Immature natural killer cell (primary cell): ENCODE results near the gene SLC24A5. TPM values are rescaled to one million over a fixed set of nuclear protein-coding genes. Genes with fewer than 3 reads are reported as not detected.

Source experiments
- DNase-seq, 3 donors: peaks; one replicate each; pipeline ENCODE4 v3.0.0; 2022; ENCODE audit warnings: mixed read lengths in 1 of 3
- H3K27ac Mint-ChIP-seq, 6 donors: one replicate each; pipeline ENCODE4 v1.8.0; 2020; ENCODE audit warnings: mixed read lengths in 6 of 6, mild to moderate bottlenecking in 5 of 6, inconsistent platforms in 4 of 6, moderate library complexity in 3 of 6
- H3K27me3 Mint-ChIP-seq, 3 donors: one replicate each; pipeline ENCODE4 v1.8.0; 2020 to 2021; ENCODE audit warnings: low read depth in 3 of 3, mild to moderate bottlenecking in 3 of 3, mixed read lengths in 3 of 3, moderate library complexity in 3 of 3, inconsistent platforms in 1 of 3
- H3K36me3 Mint-ChIP-seq, 3 donors: one replicate each; pipeline ENCODE4 v1.8.0; 2020; ENCODE audit warnings: mixed read lengths in 3 of 3, inconsistent platforms in 2 of 3, mild to moderate bottlenecking in 2 of 3
- H3K4me1 Mint-ChIP-seq, 2 donors: one replicate each; pipeline ENCODE4 v1.8.0; 2020; ENCODE audit warnings: inconsistent platforms in 2 of 2, mild to moderate bottlenecking in 2 of 2, mixed read lengths in 2 of 2, moderate library complexity in 1 of 2
- H3K4me3 Mint-ChIP-seq, 5 donors: one replicate each; pipeline ENCODE4 v1.8.0; 2020; ENCODE audit warnings: mild to moderate bottlenecking in 5 of 5, mixed read lengths in 5 of 5, inconsistent platforms in 3 of 5, moderate library complexity in 3 of 5
- H3K9me3 Mint-ChIP-seq, 6 donors: one replicate each; pipeline ENCODE4 v1.8.0; 2020; ENCODE audit warnings: mild to moderate bottlenecking in 6 of 6, mixed read lengths in 6 of 6, inconsistent platforms in 4 of 6, moderate library complexity in 3 of 6
- polyA plus RNA-seq, 3 donors: library from polyadenylated mRNA; unstranded; fragments of 300-500 nt; fragmentation: Illumina TruSeq; gene quantifications; one replicate each; pipeline ENCODE4 v1.2.3, GENCODE V29; 2021

Gene SLC24A5
- polyA plus RNA-seq, 3 donors from 2014 or later: not detected

DNA sequence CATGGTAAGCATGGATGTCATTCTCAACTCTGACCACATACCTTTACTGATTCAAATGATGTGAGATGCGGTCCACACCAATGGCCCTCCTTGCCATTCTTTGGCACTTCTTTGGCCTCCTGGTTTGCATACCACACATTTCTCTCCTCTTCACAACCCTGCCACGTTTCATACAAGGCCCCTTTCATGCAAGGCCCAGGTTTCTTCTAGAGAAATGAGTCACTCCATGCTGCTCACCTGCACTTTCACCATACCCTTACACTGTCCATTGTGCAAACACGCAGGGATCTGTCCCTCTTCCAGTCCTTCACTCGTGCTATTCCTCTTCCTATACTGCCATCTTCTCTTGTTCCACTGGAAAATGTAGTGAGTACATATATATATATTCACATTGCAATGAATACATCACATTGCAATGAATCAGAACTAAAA, 24.4 kb upstream of the SLC24A5 start:
- H3K27me3 Mint-ChIP-seq: peaks cover 0 to 8% (median 3%) of the 10 kb centered on the region in 3 donors

DNA sequence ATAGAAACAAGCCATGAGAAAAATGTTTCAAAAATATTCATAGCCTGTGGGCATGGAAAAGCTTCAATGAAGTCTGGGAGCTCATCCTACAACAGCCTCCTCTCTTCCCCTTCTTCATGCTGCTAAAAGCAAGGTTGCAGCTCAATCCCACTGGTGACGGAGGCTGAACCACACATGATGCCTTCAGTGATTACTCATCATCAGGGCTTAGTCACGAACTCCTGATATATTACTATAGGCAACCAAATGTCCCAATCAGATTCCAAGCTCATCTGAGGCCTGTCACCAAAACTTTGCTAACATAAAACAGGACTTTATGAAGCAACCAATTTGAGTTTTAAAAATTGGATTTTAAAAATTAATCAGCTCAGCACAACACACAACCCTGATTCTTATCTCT, 24.0 kb upstream of the SLC24A5 start:
- Mint-ChIP-seq H3K27me3 (peaks cover 0 to 8% (median 3%) of the 10 kb centered on the region in 3 donors), H3K27ac (no peak overlapping the region), H3K4me1 (no peaks in the 10 kb centered on the region), H3K4me3 (no peak overlapping the region), H3K36me3 (no peaks in the 10 kb centered on the region), H3K9me3 (peaks cover 0 to 2% (median 0%) of the 10 kb centered on the region in 6 donors)
- no peak for DNase-seq

More for the DNA sequence above, 24.4 kb upstream of the SLC24A5 start:
- no peaks in the 10 kb centered on the region for H3K4me1 Mint-ChIP-seq
- H3K36me3 Mint-ChIP-seq: no peaks in the 10 kb centered on the region
- no peak overlapping the region for H3K27ac Mint-ChIP-seq
- peaks cover 0 to 2% (median 0%) of the 10 kb centered on the region in 6 donors for H3K9me3 Mint-ChIP-seq
- H3K4me3 Mint-ChIP-seq: no peak overlapping the region
- no peak for DNase-seq

- no peaks in the 10 kb centered on the region for H3K36me3 Mint-ChIP-seq
- H3K27me3 Mint-ChIP-seq: peaks cover 0 to 8% (median 3%) of the 10 kb centered on the region in 3 donors
- peaks cover 0 to 2% (median 0%) of the 10 kb centered on the region in 6 donors for H3K9me3 Mint-ChIP-seq
- no peak overlapping the region for H3K4me3 Mint-ChIP-seq
- no peaks in the 10 kb centered on the region for H3K4me1 Mint-ChIP-seq
- DNase-seq: no peak
- no peak overlapping the region for H3K27ac Mint-ChIP-seq
Measured at GRCh38 chr15:48097264-48097663, 23.5 kb upstream of the SLC24A5 start.

- no peak overlapping the region for H3K27ac Mint-ChIP-seq
- peaks cover 0 to 6% (median 2%) of the 10 kb centered on the region in 3 donors for H3K27me3 Mint-ChIP-seq
- H3K4me1 Mint-ChIP-seq: no peaks in the 10 kb centered on the region
- no peak for DNase-seq
- H3K4me3 Mint-ChIP-seq: no peak overlapping the region
- peaks cover 0 to under 1% (median 0%) of the 10 kb centered on the region in 6 donors for H3K9me3 Mint-ChIP-seq
- H3K36me3 Mint-ChIP-seq: peaks cover 0 to 3% (median 0%) of the 10 kb centered on the region in 3 donors
Measured at GRCh38 chr15:48101376-48101961, 19.3 kb upstream of the SLC24A5 start.

DNA sequence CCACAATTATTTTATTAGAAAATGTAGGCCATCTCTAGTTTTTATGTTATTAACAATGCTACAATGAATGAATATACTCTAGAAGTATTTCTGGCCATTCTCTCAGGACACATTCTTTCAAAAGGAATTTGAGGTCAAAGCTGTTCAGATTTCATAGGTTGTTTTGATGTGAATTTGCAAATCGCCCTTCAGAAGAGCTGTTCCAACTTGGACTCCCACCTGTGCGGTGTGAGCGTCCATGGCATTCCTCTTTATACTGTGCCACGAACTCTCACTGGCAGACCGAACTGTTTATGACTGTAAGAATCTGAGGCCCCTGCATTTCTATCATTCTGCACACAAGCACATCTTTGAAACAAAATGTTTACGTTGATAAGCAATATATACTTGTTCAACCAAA, 18.6 kb upstream of the SLC24A5 start:
- peaks cover 0 to under 1% (median 0%) of the 10 kb centered on the region in 6 donors for H3K9me3 Mint-ChIP-seq
- peaks cover 0 to 6% (median 5%) of the 10 kb centered on the region in 3 donors for H3K27me3 Mint-ChIP-seq

GRCh38 chr15:48103647-48104046, 17.1 kb upstream of the SLC24A5 start:
- Mint-ChIP-seq H3K4me3 (no peak overlapping the region), H3K27me3 (peaks cover 2 to 7% (median 6%) of the 10 kb centered on the region in 3 donors), H3K4me1 (no peaks in the 10 kb centered on the region), H3K36me3 (peaks cover 0 to 3% (median 0%) of the 10 kb centered on the region in 3 donors), H3K9me3 (peaks cover 0 to 1% (median 0%) of the 10 kb centered on the region in 6 donors), H3K27ac (no peak overlapping the region)
- DNase-seq: no peak

More for the DNA sequence above, 18.6 kb upstream of the SLC24A5 start:
- DNase-seq: no peak
- Mint-ChIP-seq H3K27ac (no peak overlapping the region), H3K36me3 (peaks cover 0 to 3% (median 0%) of the 10 kb centered on the region in 3 donors), H3K4me1 (no peaks in the 10 kb centered on the region), H3K4me3 (no peak overlapping the region)

DNA sequence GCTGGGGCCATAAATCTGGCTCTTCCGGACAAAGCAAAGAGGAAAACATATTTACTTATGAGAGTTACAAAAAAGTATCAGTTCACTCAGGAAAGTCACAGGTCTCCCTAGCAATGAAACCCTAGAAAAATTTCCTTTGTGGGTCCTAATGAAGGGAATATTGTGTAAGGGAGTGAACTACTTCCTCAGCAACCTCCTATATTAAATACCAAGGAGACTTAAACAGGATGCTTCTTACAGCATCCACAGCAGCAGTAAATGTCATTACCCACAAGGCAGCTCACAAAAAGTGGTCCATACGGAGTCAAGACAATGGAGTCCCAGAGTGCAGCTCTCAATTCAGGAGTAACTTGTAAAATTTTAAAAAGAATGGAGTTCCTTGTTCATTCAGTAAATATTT, 14.9 kb upstream of the SLC24A5 start:
- Mint-ChIP-seq H3K36me3 (peaks cover 0 to 3% (median 0%) of the 10 kb centered on the region in 3 donors), H3K27ac (no peak overlapping the region), H3K9me3 (peaks cover 0 to 1% (median 0%) of the 10 kb centered on the region in 6 donors), H3K4me3 (no peak overlapping the region), H3K27me3 (peaks cover 2 to 8% (median 4%) of the 10 kb centered on the region in 3 donors), H3K4me1 (no peaks in the 10 kb centered on the region)
- no peak for DNase-seq

- Mint-ChIP-seq H3K36me3 (no peaks in the 10 kb centered on the region), H3K27ac (no peak overlapping the region), H3K27me3 (peaks cover 2 to 8% (median 4%) of the 10 kb centered on the region in 3 donors), H3K4me1 (no peaks in the 10 kb centered on the region), H3K4me3 (no peak overlapping the region), H3K9me3 (peaks cover 0 to 2% (median 0%) of the 10 kb centered on the region in 6 donors)
- DNase-seq: no peak
Measured at GRCh38 chr15:48109212-48109611, 11.6 kb upstream of the SLC24A5 start.

DNA sequence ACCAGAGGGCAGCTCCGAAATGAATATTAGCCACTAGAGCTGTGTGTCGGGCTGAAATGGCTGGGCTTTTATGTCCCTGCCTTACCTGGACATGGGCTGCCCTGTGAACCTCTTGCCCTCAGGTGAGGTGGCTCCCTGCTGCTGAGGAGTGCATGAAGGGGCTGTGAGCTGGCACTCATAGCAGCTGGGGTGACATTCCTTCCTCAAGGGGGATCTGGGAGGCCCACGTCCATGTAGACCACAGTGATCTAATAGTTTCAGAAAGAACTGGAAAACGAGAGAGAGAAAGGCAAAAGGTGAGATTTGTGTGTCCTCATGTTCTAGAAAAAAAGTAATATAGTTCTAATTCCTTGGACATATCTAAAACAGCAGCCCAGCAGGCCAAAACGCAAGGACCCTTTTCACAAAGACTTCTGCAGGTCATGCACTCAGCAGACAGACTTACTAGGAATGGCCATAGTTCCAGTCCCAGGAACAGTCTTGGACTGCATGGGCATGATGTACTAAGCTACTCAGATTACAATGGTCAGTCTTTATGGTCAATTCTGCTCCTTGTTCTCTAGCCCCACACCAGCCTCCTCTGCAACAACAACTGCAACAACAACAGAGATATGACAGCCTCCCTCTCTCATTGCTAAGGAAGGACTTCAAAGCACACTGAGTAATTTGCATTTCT, 10.8 kb upstream of the SLC24A5 start:
- H3K9me3 Mint-ChIP-seq: peaks cover 0 to 2% (median 0%) of the 10 kb centered on the region in 6 donors
- H3K27ac Mint-ChIP-seq: no peak overlapping the region
- no peak for DNase-seq
- H3K27me3 Mint-ChIP-seq: peaks cover 2 to 7% (median 4%) of the 10 kb centered on the region in 3 donors
- no peaks in the 10 kb centered on the region for H3K4me1 Mint-ChIP-seq
- H3K36me3 Mint-ChIP-seq: no peaks in the 10 kb centered on the region
- no peak overlapping the region for H3K4me3 Mint-ChIP-seq

GRCh38 chr15:48112242-48112641, 8.5 kb upstream of the SLC24A5 start:
- H3K36me3 Mint-ChIP-seq: no peaks in the 10 kb centered on the region
- peaks cover 2 to 6% (median 2%) of the 10 kb centered on the region in 3 donors for H3K27me3 Mint-ChIP-seq
- H3K27ac Mint-ChIP-seq: no peak overlapping the region
- DNase-seq: no peak
- peaks cover 0 to 5% (median under 1%) of the 10 kb centered on the region in 6 donors for H3K9me3 Mint-ChIP-seq
- no peaks in the 10 kb centered on the region for H3K4me1 Mint-ChIP-seq
- H3K4me3 Mint-ChIP-seq: no peak overlapping the region

- no peaks in the 10 kb centered on the region for H3K4me1 Mint-ChIP-seq
- no peak overlapping the region for H3K4me3 Mint-ChIP-seq
- no peaks in the 10 kb centered on the region for H3K36me3 Mint-ChIP-seq
- no peak for DNase-seq
- H3K27me3 Mint-ChIP-seq: peaks cover 0 to 5% (median 1%) of the 10 kb centered on the region in 3 donors
- no peak overlapping the region for H3K27ac Mint-ChIP-seq
- H3K9me3 Mint-ChIP-seq: peaks cover 0 to 3% (median 0%) of the 10 kb centered on the region in 6 donors
Measured at GRCh38 chr15:48119277-48119676, 1.5 kb upstream of the SLC24A5 start.

- Mint-ChIP-seq H3K36me3 (no peaks in the 10 kb centered on the region), H3K27me3 (peaks cover 1 to 5% (median 2%) of the 10 kb centered on the region in 3 donors), H3K4me1 (no peaks in the 10 kb centered on the region), H3K4me3 (no peak overlapping the region), H3K27ac (no peak overlapping the region), H3K9me3 (peaks cover 0 to 2% (median 0%) of the 10 kb centered on the region in 6 donors)
- DNase-seq: no peak
Measured at GRCh38 chr15:48121849-48122248, 1.1 kb downstream of the SLC24A5 start.

DNA sequence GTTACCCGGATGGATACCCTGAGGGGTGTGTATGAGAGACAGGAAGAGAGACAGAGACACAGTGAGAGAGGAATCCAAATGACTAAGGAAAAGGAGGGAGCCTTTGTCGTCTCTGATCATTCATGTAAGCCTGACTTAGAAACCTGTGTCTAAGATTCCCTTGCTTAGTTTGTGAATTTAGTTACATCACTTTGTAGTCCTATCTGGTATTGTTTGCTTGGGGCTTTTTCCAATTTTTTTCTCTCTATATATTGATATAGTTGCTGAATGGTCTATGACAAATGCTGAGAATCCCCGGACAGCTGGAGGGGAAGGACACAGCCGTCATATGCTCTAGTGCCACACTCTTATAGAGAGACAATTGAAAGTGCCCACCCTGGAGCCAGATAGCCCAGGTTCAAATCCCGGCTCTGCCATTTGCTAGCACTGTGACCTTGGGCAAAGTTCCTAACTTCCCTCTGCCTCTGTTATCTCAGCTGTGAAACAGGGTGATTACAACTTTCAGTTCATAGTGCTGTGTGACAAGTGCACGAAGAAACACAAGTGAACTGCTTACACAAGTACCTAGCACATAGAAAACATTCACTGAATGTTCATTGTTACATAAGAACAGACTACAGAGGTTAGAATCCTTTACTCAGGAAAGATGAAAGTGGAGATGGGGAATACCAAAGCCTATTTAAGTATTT, 6.0 kb downstream of the SLC24A5 start:
- no peaks in the 10 kb centered on the region for H3K4me1 Mint-ChIP-seq
- peaks cover 0 to 2% (median 0%) of the 10 kb centered on the region in 6 donors for H3K9me3 Mint-ChIP-seq
- no peak overlapping the region for H3K4me3 Mint-ChIP-seq
- no peaks in the 10 kb centered on the region for H3K36me3 Mint-ChIP-seq
- DNase-seq: no peak
- H3K27me3 Mint-ChIP-seq: peaks cover 0 to 2% (median 0%) of the 10 kb centered on the region in 3 donors
- no peak overlapping the region for H3K27ac Mint-ChIP-seq

DNA sequence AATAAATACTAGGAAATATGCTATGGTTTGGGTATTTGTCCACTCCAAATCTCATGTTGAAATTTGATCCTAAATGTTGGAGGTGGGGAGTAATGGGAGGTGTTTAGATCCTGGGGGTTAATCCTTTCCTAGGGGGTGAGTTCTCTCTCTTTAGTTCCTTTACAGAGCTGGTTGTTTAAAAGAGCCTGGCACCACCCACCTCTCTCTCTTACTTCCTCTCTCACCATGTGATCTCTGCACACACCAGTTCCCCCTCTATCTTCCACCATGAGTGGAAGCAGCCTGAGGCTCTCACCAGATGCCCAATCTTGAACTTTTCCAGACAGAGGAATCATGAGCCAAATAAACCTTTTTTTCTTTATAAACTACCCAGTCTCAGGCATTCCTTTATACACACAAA, 10.5 kb downstream of the SLC24A5 start:
- Mint-ChIP-seq H3K27me3 (no peaks in the 10 kb centered on the region), H3K4me1 (no peaks in the 10 kb centered on the region), H3K27ac (no peak overlapping the region)

More for the DNA sequence above, 10.5 kb downstream of the SLC24A5 start:
- no peaks in the 10 kb centered on the region for H3K36me3 Mint-ChIP-seq
- peaks cover 0 to 3% (median under 1%) of the 10 kb centered on the region in 6 donors for H3K9me3 Mint-ChIP-seq
- H3K4me3 Mint-ChIP-seq: no peak overlapping the region
- DNase-seq: no peak
